ENCODE data around the gene AFDN. TPM values are rescaled to one million over a fixed set of nuclear protein-coding genes. Genes with fewer than 3 reads are reported as not detected.

Gene AFDN
- total RNA-seq, 4 donors from 2014 or later = 196 to 311 (median 224) TPM

GRCh38 chr6:167850782-167851181, 24.1 kb downstream of the AFDN start:
- WGBS, 2 donors = 67 to 73% methylated on average over 6 of the region's 6 CpGs
- TF ChIP-seq POLR2A (IDR thresholded peaks at IDR 0.05) = no peak
- TF ChIP-seq CTCF (IDR thresholded peaks at IDR 0.05) = no peak

GRCh38 chr6:167851370-167851952, 24.8 kb downstream of the AFDN start:
- 84 to 91% methylated on average over 2 of the region's 2 CpGs for WGBS, 2 donors
- peak overlapping the region; percentile 91 to 98 (median 98) for H3K27ac ChIP-seq
- H3K27me3 ChIP-seq = no peaks in the 10 kb centered on the region
- no peak overlapping the region for H3K4me3 ChIP-seq (replicated peaks in 1 of 3)
- no peak for DNase-seq
- peaks cover 86 to 87% of the 10 kb centered on the region in 2 donors for H3K4me1 ChIP-seq
- no peaks in the 10 kb centered on the region for H3K9me3 ChIP-seq
- intact Hi-C loops (cut with DNase I) = no loop called here
- H3K36me3 ChIP-seq = no peaks in the 10 kb centered on the region
- TF ChIP-seq POLR2A (IDR thresholded peaks at IDR 0.05) (no peak), CTCF (IDR thresholded peaks at IDR 0.05) (no peak)

More at GRCh38 chr6:167850782-167851181, 24.1 kb downstream of the AFDN start:
- intact Hi-C loops (cut with DNase I) = no loop called here
- Histone ChIP-seq H3K4me3 (replicated peaks in 1 of 3) (no peak overlapping the region), H3K36me3 (no peaks in the 10 kb centered on the region), H3K4me1 (peaks cover 79 to 84% of the 10 kb centered on the region in 2 donors), H3K9me3 (no peaks in the 10 kb centered on the region), H3K27me3 (no peaks in the 10 kb centered on the region), H3K27ac (peak overlapping the region; percentile 91 to 98 (median 98))
- peak; percentile 31 to 40 for DNase-seq

GRCh38 chr6:167855825-167856425, 29.2 kb downstream of the AFDN start:
- DNase-seq = no peak

GRCh38 chr6:167856474-167856873, 29.8 kb downstream of the AFDN start:
- Histone ChIP-seq H3K27ac (peak overlapping the region; percentile 70 to 98 (median 70)), H3K4me1 (peaks cover 93 to 94% of the 10 kb centered on the region in 2 donors), H3K9me3 (no peaks in the 10 kb centered on the region), H3K36me3 (no peaks in the 10 kb centered on the region), H3K27me3 (no peaks in the 10 kb centered on the region), H3K4me3 (replicated peaks in 1 of 3) (no peak overlapping the region)
- intact Hi-C loops (cut with DNase I) = no loop called here
- no peak for TF ChIP-seq CTCF (IDR thresholded peaks at IDR 0.05)
- TF ChIP-seq POLR2A (IDR thresholded peaks at IDR 0.05) = no peak
- no peak for DNase-seq
- WGBS, 2 donors = 96 to 98% methylated on average over 1 of the region's 1 CpG

More at GRCh38 chr6:167855825-167856425, 29.2 kb downstream of the AFDN start:
- H3K4me3 ChIP-seq (replicated peaks in 1 of 3) = no peak overlapping the region
- intact Hi-C loops (cut with DNase I) = no loop called here
- H3K9me3 ChIP-seq = no peaks in the 10 kb centered on the region
- H3K4me1 ChIP-seq = peaks cover 94% of the 10 kb centered on the region in 2 donors
- peak overlapping the region; percentile 70 to 98 (median 70) for H3K27ac ChIP-seq
- no peak for TF ChIP-seq CTCF (IDR thresholded peaks at IDR 0.05)
- TF ChIP-seq POLR2A (IDR thresholded peaks at IDR 0.05) = no peak
- H3K36me3 ChIP-seq = no peaks in the 10 kb centered on the region
- 80 to 84% methylated on average over 6 of the region's 6 CpGs for WGBS, 2 donors
- no peaks in the 10 kb centered on the region for H3K27me3 ChIP-seq

- DNase-seq = no peak
- H3K4me3 ChIP-seq (replicated peaks in 1 of 3) = no peak overlapping the region
- TF ChIP-seq CTCF (IDR thresholded peaks at IDR 0.05) (no peak), POLR2A (IDR thresholded peaks at IDR 0.05) (no peak)
- peaks cover 93 to 95% of the 10 kb centered on the region in 2 donors for H3K4me1 ChIP-seq
- H3K27ac ChIP-seq = peak overlapping the region; percentile 60 to 74 (median 70)
- no peaks in the 10 kb centered on the region for H3K36me3 ChIP-seq
- 85 to 87% methylated on average over 5 of the region's 5 CpGs for WGBS, 2 donors
- intact Hi-C loops (cut with DNase I) = no loop called here
- no peaks in the 10 kb centered on the region for H3K9me3 ChIP-seq
- H3K27me3 ChIP-seq = no peaks in the 10 kb centered on the region
These were observed 30.4 kb downstream of the AFDN start for GRCh38 chr6:167856999-167857660.

Data from thyroid gland (tissue), 4 donors.